Smooth muscle cell (in vitro differentiated cells): Measurements from ENCODE around the gene TMA7B. TPM values are rescaled to one million over a fixed set of nuclear protein-coding genes. Genes with fewer than 3 reads are reported as not detected.

Experiments
- DNase-seq: peaks from one replicate; lab custom pipeline; 2025; ENCODE audit not compliant: unreplicated experiment; lab: John Stamatoyannopoulos, UW
- H2AFZ ChIP-seq: fragments of 200-600 bp; sonication (generic); 2 replicates; pipeline ENCODE4 v1.6.0; 2016; ENCODE audit warnings: antibody characterized with exemption, low read depth, mild to moderate bottlenecking
- H3F3A ChIP-seq: fragments of 200-600 bp; sonication (generic); 2 replicates; pipeline ENCODE4 v1.6.0; 2017; ENCODE audit warnings: antibody characterized with exemption, low read depth
- H3K27ac ChIP-seq: fragments of 200-600 bp; sonication (generic); 2 replicates; pipeline ENCODE4 v1.5.1; 2016; ENCODE audit warnings: low read depth, mild to moderate bottlenecking
- H3K27me3 ChIP-seq: fragments of 200-600 bp; sonication (generic); 2 replicates; pipeline ENCODE4 v1.6.1; 2016; ENCODE audit warnings: low read depth, mild to moderate bottlenecking
- H3K36me3 ChIP-seq: fragments of 200-600 bp; sonication (generic); 2 replicates; pipeline ENCODE4 v1.5.1; 2016; ENCODE audit warnings: low read depth
- H3K4me1 ChIP-seq: fragments of 200-600 bp; sonication (generic); 2 replicates; pipeline ENCODE4 v1.5.1; 2016; ENCODE audit warnings: low read depth
- H3K4me2 ChIP-seq: fragments of 200-600 bp; sonication (generic); 2 replicates; pipeline ENCODE4 v1.6.0; 2016; ENCODE audit warnings: mild to moderate bottlenecking
- H3K4me3 ChIP-seq: fragments of 200-600 bp; sonication (generic); 2 replicates; pipeline ENCODE4 v1.5.1; 2016; ENCODE audit warnings: mild to moderate bottlenecking
- H3K79me2 ChIP-seq: fragments of 200-600 bp; sonication (generic); 2 replicates; pipeline ENCODE4 v1.6.0; 2016; ENCODE audit warnings: low read depth, mild to moderate bottlenecking
- H3K9ac ChIP-seq: fragments of 200-600 bp; sonication (generic); 2 replicates; pipeline ENCODE4 v1.6.0; 2016; ENCODE audit warnings: low read depth
- H3K9me3 ChIP-seq: fragments of 200-600 bp; sonication (generic); replicated peaks from 2 replicates; pipeline ENCODE4 v1.5.1; 2016; ENCODE audit warnings: low read depth
- H4K20me1 ChIP-seq: fragments of 200-600 bp; sonication (generic); 2 replicates; pipeline ENCODE4 v1.6.0; 2016; ENCODE audit warnings: low read depth
- WGBS: methylation state at CpG from one replicate; pipeline ENCODE4 v1.1.7; 2016; ENCODE audit warnings: low lambda C conversion rate; 5-methylcytosine and 5-hydroxymethylcytosine counted together
- polyA plus RNA-seq: library from polyadenylated mRNA; unstranded; fragments of >200 nt; fragmentation: Nextera tagmentation; extraction: Ambion mirVana; gene quantifications from 2 replicates; pipeline ENCODE4 v1.2.1, GENCODE V29; 2016
- total RNA-seq: library from RNA; depleted of rRNA; stranded (reverse); fragments of >200 nt; gene quantifications from 2 replicates; pipeline ENCODE4 v1.2.3, GENCODE V29; 2014
- TF ChIP-seq, protein P1 (sequence below): fragments of 200-600 bp; sonication (generic); IDR thresholded peaks from 2 replicates; pipeline ENCODE4 v1.5.1; 2017; ENCODE audit warnings: borderline replicate concordance, mild to moderate bottlenecking, antibody characterized with exemption; ENCODE audit not compliant: insufficient read depth, poor library complexity, severe bottlenecking

TMA7B gene
- total and polyA plus RNA-seq, 2 experiments from 2014 or later = not detected

DNA sequence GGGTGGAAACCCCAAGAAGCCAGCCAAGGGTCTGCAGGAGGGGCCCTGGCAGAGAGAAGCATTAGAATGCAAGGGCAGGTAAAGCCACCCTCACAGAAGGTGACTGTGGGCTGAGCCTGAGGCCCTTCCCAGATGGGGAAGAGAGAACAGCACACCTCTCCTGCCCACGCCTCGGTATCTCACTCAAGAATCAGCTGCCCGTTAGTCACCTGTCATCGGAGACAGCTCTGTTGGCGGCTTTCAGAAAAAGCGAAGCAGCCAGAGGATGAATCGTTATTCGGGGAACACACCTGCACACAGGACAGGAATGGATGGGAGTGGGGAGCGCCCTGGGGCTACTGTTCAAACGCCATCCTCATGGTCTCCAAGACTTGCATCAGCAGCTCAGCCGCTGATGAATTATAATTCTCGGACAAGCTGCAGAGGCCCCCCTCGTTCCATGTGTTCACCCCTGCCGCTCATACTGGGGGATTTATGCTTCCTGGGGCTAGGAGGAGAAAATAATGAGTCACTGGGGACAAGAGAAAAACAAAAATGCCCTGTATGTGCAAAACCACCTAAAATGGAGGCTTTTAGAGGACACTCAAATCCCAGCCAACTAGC, 21.6 kb upstream of the TMA7B start:
- H4K20me1 ChIP-seq = no peaks in the 10 kb centered on the region
- H3K4me3 ChIP-seq = no peak overlapping the region
- no peak overlapping the region for H3K9ac ChIP-seq
- TF ChIP-seq, protein P1, sequence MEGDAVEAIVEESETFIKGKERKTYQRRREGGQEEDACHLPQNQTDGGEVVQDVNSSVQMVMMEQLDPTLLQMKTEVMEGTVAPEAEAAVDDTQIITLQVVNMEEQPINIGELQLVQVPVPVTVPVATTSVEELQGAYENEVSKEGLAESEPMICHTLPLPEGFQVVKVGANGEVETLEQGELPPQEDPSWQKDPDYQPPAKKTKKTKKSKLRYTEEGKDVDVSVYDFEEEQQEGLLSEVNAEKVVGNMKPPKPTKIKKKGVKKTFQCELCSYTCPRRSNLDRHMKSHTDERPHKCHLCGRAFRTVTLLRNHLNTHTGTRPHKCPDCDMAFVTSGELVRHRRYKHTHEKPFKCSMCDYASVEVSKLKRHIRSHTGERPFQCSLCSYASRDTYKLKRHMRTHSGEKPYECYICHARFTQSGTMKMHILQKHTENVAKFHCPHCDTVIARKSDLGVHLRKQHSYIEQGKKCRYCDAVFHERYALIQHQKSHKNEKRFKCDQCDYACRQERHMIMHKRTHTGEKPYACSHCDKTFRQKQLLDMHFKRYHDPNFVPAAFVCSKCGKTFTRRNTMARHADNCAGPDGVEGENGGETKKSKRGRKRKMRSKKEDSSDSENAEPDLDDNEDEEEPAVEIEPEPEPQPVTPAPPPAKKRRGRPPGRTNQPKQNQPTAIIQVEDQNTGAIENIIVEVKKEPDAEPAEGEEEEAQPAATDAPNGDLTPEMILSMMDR = no peak
- no peaks in the 10 kb centered on the region for H3K9me3 ChIP-seq
- H3K4me2 ChIP-seq = no peak overlapping the region
- H3K4me1 ChIP-seq = peaks cover 16% of the 10 kb centered on the region
- WGBS = 84% methylated on average over 14 of the region's 14 CpGs
- H3K27ac ChIP-seq = no peak overlapping the region
- DNase-seq = no peak
- H3K79me2 ChIP-seq = no peaks in the 10 kb centered on the region
- no peaks in the 10 kb centered on the region for H3K36me3 ChIP-seq
- H2AFZ ChIP-seq = no peak overlapping the region
- H3F3A ChIP-seq = no peaks in the 10 kb centered on the region
- peaks cover 11% of the 10 kb centered on the region for H3K27me3 ChIP-seq

DNA sequence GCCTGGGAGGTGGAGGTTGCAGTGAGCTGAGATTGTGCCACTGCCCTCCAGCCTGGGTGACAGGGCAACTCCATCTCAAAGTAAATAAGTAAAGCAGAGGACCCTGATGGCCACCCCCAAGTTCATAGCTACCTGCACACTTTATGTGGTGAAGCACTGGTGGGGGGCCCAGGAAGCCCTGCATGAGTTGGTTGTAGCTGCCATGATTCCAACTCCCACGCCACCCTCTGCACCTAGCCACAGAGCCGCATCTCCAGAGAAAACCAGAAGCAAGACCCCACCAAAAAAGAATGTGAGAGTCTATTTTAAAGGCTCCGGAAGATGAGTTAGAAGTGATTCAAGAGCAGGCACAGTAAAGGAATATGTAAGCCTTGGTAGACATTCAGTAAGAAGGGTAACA, 20.4 kb upstream of the TMA7B start:
- Histone ChIP-seq H3K9me3 (no peaks in the 10 kb centered on the region), H3K4me2 (no peak overlapping the region), H3K4me3 (no peak overlapping the region), H3K9ac (no peak overlapping the region), H2AFZ (no peak overlapping the region), H3K27ac (no peak overlapping the region), H3K4me1 (peaks cover 11% of the 10 kb centered on the region), H3K27me3 (peaks cover 9% of the 10 kb centered on the region), H3K36me3 (no peaks in the 10 kb centered on the region), H3F3A (no peaks in the 10 kb centered on the region), H3K79me2 (no peaks in the 10 kb centered on the region), H4K20me1 (no peaks in the 10 kb centered on the region)
- 96% methylated on average over 3 of the region's 3 CpGs for WGBS
- TF ChIP-seq, protein P1 = no peak
- no peak for DNase-seq

DNA sequence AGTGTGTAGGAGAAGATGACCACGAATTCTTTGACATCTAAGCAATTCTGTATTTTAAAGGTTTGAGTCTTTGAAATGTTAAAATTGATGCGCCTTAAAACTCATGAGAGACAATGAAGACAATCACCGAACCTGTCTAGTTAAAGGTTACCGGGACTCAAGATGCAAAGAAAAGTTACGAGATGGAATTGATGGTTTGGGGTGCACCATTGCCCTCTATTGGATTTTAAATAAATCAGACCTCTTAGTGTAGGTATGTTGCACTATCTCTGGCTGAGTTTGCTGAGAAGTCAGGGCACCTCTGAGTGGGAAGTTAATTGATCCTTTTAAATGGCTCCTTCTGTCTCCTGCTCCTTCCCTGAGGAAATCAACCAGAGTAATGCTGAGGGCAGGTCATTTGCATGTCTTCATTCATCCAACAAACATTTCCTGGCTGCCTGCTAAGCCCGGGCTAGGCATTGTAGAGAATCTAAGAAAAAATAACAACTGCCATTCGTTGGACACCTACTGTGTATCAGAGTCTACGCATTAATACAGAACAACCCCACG, 19.4 kb upstream of the TMA7B start:
- TF ChIP-seq, protein P1 = no peak

DNA sequence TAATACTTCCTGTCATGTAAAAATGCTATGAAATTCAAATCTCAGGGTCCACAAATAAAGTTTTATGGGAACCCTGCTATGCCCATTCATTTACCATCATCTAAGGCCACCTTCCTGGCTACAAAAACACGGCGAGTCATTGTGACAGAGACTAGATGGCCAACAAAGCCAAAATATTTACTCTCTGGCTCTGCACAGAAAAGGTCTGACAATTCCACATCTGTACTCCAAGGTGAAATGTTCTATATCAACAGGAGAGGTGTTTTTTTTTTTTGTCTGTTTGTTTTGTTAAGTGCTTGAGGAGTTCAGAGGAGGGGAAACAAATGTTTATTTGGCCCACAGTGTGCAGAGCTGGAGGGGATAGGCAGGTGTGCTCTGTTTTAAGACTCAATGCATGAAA, 18.6 kb upstream of the TMA7B start:
- peaks cover 4% of the 10 kb centered on the region for H3K4me1 ChIP-seq
- TF ChIP-seq, protein P1 = no peak

More for the DNA sequence above, 19.4 kb upstream of the TMA7B start:
- Histone ChIP-seq H4K20me1 (no peaks in the 10 kb centered on the region), H3K36me3 (no peaks in the 10 kb centered on the region), H3F3A (no peaks in the 10 kb centered on the region), H3K27me3 (peaks cover 4% of the 10 kb centered on the region), H3K4me2 (no peak overlapping the region), H3K4me1 (peaks cover under 1% of the 10 kb centered on the region), H3K9me3 (no peaks in the 10 kb centered on the region), H3K9ac (no peak overlapping the region), H3K79me2 (no peaks in the 10 kb centered on the region), H3K27ac (no peak overlapping the region), H3K4me3 (no peak overlapping the region), H2AFZ (no peak overlapping the region)
- WGBS = 68% methylated on average over 9 of the region's 9 CpGs
- no peak for DNase-seq

More for the DNA sequence above, 18.6 kb upstream of the TMA7B start:
- Histone ChIP-seq H4K20me1 (no peaks in the 10 kb centered on the region), H3F3A (no peaks in the 10 kb centered on the region), H3K4me2 (no peak overlapping the region), H3K36me3 (no peaks in the 10 kb centered on the region), H2AFZ (no peak overlapping the region), H3K79me2 (no peaks in the 10 kb centered on the region), H3K4me3 (no peak overlapping the region), H3K27ac (no peak overlapping the region), H3K27me3 (peaks cover 4% of the 10 kb centered on the region), H3K9ac (no peak overlapping the region), H3K9me3 (no peaks in the 10 kb centered on the region)
- DNase-seq = no peak
- WGBS = 89% methylated on average over 2 of the region's 2 CpGs
